ENCODE measurements around the gene CRTC3.
"Not testable (repeated sequence)": the region's sequence is repeated elsewhere in the genome, so short reads cannot be mapped to it uniquely, and the experiment has no call there.

The CRTC3 gene

GRCh38 chr15:90619939-90620338 lies 90.2 kb downstream of the CRTC3 start:
- no peak for DNase-seq (ENCODE audit: low read depth, low spot score)

- no peak for DNase-seq (ENCODE audit: low read depth, low spot score)
Measured at GRCh38 chr15:90620379-90621067, 90.8 kb downstream of the CRTC3 start.

- DNase-seq (ENCODE audit: low read depth, low spot score) = no peak
Measured at GRCh38 chr15:90623854-90624253, 94.1 kb downstream of the CRTC3 start.

GRCh38 chr15:90624278-90624981 lies 94.7 kb downstream of the CRTC3 start:
- no peak for DNase-seq (ENCODE audit: low read depth, low spot score)

GRCh38 chr15:90625037-90625436 lies 95.3 kb downstream of the CRTC3 start:
- no peak for DNase-seq (ENCODE audit: low read depth, low spot score)

GRCh38 chr15:90629217-90629616 lies 99.5 kb downstream of the CRTC3 start:
- DNase-seq (ENCODE audit: low read depth, low spot score) = no peak

- no peak for DNase-seq (ENCODE audit: low read depth, low spot score)
Measured at GRCh38 chr15:90633360-90633759, 103.6 kb downstream of the CRTC3 start.

GRCh38 chr15:90636993-90637392 lies 107.3 kb downstream of the CRTC3 start:
- DNase-seq (ENCODE audit: low read depth, low spot score) = not testable (repeated sequence)

GRCh38 chr15:90637693-90638092 lies 108.0 kb downstream of the CRTC3 start:
- no peak for DNase-seq (ENCODE audit: low read depth, low spot score)

- DNase-seq (ENCODE audit: low read depth, low spot score) = no peak
Measured at GRCh38 chr15:90638201-90638691, 108.5 kb downstream of the CRTC3 start.

- DNase-seq (ENCODE audit: low read depth, low spot score) = no peak
Measured at GRCh38 chr15:90638963-90639362, 109.2 kb downstream of the CRTC3 start.

GRCh38 chr15:90640862-90641261 lies 111.1 kb downstream of the CRTC3 start:
- no peak for DNase-seq (ENCODE audit: low read depth, low spot score)

GRCh38 chr15:90641581-90642463 lies 112.1 kb downstream of the CRTC3 start:
- peak; percentile 50 for DNase-seq (ENCODE audit: low read depth, low spot score)

GRCh38 chr15:90642464-90643300 lies 113.0 kb downstream of the CRTC3 start:
- DNase-seq (ENCODE audit: low read depth, low spot score) = no peak

- DNase-seq (ENCODE audit: low read depth, low spot score) = no peak
Measured at GRCh38 chr15:90643301-90643632, 113.5 kb downstream of the CRTC3 start.

- no peak for DNase-seq (ENCODE audit: low read depth, low spot score)
Measured at GRCh38 chr15:90644526-90644925, 114.8 kb downstream of the CRTC3 start.

GRCh38 chr15:90644952-90645725 lies 115.4 kb downstream of the CRTC3 start:
- no peak for DNase-seq (ENCODE audit: low read depth, low spot score)

GRCh38 chr15:90645873-90646575 lies 116.3 kb downstream of the CRTC3 start:
- DNase-seq (ENCODE audit: low read depth, low spot score) = no peak

GRCh38 chr15:90646662-90647305 lies 117.1 kb downstream of the CRTC3 start:
- DNase-seq (ENCODE audit: low read depth, low spot score) = no peak
